GM21723 (cell line): ENCODE data around the gene TCEAL8.

Experiments used
- ATAC-seq: cut with Tn5 transposase; IDR thresholded peaks from one replicate; pipeline ENCODE4 v1.9.1; 2021; ENCODE audit warnings: mild to moderate bottlenecking, moderate library complexity; ENCODE audit not compliant: unreplicated experiment

Gene TCEAL8

DNA sequence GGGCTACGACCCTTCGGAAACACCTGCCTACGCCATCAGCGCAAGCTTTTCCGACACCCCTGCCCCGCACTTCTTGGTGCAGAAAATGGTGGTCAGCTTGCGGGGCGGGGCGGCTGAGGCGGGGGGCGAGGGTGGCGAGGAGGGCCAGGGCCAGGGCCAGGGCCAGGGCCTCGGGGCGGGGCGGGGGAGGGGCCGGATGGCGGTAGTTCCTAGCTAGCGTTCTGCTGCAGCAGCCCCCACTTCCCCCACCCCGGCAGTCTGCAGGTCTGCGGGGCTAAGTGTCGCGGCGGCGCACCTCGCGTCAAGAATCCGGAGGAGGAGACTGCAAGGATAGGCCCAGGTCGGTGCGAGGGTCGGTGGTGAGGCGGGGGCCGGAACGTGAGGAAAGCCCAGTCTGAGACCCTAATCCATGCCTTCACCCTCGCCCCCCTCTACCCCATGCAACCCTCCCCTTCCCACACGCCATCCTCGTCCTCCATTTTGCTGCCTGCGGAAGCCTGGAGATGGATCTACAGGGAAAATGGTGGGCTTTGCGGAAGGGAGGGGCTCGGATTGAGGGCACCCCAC, 39.4 kb downstream of the TCEAL8 start:
- peak; percentile 27 for ATAC-seq

DNA sequence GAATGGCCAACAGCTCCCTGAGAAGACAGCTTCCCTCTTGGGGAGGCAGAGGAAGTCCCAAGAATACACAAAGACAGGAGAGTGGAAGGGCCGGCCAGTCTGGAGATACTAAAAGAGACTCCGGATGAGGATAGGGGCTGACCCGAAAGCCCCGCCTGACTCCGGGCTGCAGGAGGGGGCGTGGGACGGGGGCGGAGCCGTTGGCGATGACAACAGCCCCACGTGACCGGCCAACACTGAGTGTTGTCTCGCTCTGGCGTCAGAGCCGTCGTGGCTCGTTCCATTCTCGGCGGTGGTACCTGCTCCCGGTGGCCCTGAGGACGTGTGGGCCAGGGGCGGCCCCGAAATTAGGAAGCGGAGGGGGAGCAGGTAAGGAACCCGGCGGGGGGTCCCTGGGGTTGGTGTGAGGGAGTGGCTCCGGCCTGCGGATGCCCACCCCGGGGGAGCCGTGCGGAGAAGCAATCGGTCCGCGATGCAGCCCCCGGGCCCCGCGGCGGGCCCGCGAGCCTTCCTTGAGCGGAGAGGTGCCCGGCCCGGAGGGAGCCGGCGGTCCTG, 40.0 kb downstream of the TCEAL8 start, which contains the start of gene BEX4:
BEX4 (plus strand) TSS at position 239 of the 555 bp plus-strand sequence. CDS start 1,046 bp downstream, outside the sequence.
- ATAC-seq = peak; percentile 97

DNA sequence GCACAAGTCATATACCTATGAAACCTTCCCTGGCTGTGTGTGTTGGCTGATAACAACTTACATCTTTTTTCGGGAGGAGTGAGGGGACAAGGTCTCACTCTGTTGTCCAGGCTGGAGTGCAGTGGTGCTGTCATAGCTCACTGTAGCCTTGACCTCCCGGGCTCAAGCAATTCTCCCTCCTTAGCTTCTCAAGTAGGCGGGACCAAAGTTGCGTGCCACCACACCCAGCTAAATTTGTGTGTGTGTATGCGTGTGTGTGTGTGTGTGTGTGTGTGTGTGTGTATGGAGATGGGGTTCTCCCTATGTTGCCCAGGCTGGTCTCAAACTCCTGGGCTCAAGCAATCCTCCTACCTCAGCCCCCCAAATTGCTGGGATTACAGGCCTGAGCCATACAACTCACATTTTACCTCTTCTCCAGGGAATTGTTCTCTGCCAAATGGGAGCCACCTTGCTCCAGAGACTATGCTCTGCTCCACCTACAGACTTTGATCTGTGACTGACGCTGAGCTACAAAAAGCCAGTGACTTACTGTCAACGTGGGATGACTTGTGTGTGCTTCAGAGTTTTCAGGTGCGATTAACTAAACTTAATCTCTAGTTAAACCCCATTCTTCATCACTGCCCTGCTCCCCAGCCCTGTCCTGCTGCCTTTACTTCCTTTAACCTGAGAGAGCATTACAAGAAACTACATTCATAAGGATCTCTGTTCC, 42.1 kb downstream of the TCEAL8 start:
- ATAC-seq = no peak

DNA sequence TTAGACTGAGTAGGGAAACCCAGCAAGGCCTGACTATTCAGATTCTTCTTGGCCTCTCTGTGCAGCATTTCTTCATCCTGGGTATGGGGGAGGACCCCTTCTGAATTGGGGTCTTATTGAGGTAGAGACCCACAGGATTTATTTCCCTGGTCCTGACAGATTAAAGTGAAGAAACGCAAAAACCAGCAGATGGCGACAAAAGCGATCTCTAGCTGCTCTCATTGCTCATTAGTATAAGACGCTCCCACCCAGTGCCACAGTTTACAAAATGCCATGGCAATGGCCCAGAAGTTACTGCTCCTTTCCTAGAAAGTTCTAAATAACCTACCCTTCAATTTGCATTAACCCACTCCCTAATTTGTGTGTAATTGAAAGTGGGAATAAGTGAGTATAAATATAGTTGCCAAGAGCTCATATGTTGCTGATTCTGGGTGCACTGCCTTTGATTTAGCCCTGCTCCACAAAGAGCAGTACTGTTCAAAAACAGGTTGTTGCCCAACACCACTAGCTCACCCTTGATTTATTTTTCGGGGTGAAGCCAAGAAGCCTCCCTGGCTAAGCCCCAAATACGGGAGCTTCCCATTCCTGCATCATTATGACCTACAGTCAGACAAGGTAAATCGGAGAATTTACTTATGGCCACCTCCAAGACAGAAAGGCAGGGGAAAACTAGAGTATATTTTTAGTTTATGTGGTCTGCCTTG, 43.8 kb downstream of the TCEAL8 start:
- no peak for ATAC-seq

DNA sequence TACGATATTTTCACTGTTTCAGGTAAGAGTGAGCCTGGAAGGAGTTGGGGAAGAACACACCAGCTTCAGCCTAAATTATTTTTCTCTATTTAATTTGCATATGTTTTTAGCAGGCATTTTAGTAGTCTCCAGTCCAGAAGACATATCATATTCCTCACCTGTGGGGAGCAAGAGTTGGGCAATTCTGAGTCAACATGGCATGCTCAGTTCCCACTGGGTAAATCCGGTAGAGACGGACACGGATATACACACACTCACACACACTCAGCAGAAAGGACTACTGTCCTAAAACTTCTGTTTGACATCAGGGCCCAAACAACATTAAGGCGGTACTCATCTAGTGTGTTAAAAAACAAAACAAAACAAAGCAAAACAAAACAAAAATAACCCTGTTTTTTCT, 44.9 kb downstream of the TCEAL8 start:
- ATAC-seq = no peak
